IPS DF 4.7 (cell line): ENCODE data around the gene C1QTNF12.

Source experiments
- DNase-seq: peaks from one replicate; pipeline ENCODE4 v3.0.0-alpha.2; 2013; ENCODE audit warnings: low spot score; ENCODE audit errors: extremely low read depth

The C1QTNF12 gene

GRCh38 chr1:1246577-1247340 lies at the start of gene C1QTNF12:
C1QTNF12 (minus strand) TSS chr1:1246722; CDS start chr1:1246690, 32 bp downstream.
- no peak for DNase-seq

GRCh38 chr1:1295154-1295923 lies 48.8 kb upstream of the C1QTNF12 start:
- no peak for DNase-seq

DNA sequence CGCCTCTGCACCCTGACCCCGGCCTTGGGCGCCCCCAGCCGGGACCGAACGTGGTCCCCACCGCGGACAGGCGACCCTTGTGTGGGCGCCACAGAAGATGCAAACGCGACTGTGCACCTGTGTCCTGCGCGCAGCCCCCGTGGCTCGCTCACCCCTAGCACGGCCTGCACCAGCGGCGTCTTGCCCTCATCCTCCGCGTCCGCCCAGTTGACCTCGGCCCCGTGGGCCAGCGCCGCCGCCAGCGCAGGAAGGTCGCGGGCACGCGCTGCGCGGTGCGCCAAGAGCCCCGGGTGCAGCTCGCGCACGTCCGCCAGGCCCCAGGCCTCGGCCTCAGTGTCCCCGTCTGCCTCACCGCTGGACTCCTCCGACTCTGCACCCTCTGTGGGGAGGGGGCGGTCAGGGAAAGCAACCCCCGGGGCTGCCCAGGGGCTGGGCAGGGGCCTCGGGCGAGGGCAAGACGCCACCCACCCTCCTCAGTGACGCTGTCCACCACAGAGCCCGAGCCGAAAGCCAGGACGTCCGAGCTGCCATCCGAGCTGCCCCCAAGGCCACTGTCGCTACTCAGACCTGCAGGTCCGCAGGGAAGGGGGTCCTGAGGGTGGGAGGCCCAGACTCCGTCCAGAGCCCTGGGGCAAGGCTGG lies 47.8 kb upstream of the C1QTNF12 start:
- no peak for DNase-seq

- DNase-seq: no peak
These were observed 47.0 kb upstream of the C1QTNF12 start for GRCh38 chr1:1293263-1294249.

DNA sequence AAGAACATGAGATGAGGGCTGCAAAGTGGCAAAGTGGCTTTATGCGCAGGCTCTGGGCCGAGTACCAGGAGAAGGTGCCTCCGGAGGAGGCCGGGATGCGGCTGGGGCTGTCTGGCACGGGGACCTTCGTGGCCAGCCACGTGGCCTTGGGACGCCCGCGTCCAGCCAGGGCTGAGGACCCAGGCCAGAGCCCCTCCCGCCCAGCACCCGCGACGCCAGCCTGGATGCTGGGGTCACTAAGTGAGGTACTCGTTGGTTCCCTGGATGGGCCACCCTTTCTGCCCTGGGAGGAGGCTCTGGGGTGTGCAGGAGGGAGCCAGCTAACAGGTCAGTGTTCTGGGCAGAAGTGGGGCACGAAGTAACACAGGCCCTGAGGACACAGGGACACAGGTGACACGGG lies 46.3 kb upstream of the C1QTNF12 start:
- DNase-seq: no peak

GRCh38 chr1:1292442-1292779 lies 45.9 kb upstream of the C1QTNF12 start:
- no peak for DNase-seq

DNA sequence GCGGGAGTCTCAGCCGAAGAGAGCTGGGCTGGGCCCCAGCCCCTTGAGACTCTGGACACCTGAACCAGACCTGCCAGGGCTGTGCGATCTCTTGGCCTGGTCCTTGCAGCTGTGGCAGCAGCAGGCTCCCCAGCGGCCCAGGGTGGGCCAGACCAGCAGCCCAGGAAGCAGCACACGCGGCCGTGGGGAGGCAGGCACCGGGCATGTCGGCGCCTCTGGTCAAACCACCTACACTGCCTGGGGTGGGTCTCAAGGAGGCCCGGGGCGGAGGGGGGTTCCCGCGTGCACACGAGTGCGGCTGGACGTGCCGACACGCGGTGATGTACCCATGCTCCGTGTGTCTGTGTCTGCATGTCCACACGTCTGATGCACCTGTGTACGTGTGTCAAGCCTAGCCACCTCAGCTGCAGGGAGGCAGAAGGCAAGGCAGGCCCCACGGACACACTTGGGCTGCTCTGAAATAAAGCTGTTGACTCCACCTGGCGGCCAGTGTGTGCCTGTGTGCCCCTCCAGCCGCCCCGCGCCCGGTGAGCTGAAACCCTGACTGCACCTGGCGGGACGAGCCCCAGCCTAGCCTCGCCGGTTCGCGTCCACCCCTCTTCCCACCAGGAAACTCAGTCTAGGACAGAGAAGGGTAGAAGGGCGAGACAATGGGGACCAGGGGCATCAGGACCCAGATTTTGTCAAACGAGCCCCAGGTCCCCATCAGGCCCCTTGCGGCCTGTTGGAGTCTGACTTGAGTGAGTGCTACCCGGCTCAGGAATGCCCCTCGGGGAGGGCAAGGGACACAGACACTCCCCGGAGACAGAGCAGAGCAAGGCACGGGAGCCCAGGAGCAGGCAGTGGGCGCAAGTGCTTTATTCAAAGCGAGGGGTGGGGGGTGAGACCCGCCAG lies 45.3 kb upstream of the C1QTNF12 start:
- DNase-seq: no peak

- no peak for DNase-seq
These were observed 44.6 kb upstream of the C1QTNF12 start for GRCh38 chr1:1291023-1291528.

DNA sequence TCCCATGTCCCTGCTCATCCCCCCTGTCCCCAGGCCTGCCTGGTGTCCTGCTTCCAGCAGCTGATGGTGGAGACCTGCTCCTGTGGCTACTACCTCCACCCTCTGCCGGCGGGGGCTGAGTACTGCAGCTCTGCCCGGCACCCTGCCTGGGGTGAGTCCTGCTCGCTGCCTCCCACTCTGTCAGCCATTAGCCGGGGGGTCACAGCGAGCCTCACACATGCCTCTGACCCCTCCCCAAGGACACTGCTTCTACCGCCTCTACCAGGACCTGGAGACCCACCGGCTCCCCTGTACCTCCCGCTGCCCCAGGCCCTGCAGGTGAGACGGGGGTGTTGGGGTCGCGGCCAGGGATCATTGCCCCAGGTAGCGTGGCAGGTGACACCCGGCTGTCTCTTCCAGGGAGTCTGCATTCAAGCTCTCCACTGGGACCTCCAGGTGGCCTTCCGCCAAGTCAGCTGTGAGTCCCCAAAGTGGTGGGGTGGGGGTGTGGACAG lies 43.8 kb upstream of the C1QTNF12 start:
- no peak for DNase-seq

DNA sequence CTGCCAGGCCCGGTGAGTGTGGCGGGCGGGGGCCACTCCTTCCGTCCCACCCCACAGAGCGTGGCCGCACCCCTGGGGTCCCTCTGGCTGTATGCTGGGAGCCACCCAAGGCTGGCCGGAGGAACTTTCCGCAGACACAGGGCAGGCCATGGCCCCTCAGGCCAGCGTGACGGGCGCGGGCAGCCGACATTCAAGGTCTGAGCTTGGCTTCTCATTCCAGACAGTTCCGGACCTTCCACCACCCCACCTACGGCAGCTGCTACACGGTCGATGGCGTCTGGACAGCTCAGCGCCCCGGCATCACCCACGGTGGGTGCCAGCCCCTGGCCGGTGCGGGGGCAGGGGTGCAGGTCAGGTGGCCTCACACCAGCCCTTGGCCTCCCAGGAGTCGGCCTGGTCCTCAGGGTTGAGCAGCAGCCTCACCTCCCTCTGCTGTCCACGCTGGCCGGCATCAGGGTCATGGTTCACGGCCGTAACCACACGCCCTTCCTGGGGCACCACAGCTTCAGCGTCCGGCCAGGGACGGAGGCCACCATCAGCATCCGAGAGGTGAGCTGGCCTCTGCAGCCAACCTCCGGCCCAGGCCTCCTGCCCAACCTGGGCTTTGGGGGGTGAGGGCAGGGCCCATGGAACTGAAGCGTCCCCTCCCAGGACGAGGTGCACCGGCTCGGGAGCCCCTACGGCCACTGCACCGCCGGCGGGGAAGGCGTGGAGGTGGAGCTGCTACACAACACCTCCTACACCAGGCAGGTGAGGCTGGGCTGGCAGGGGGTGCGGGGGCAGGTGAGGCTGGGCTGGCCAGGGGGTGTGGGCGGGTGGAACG lies 41.0 kb upstream of the C1QTNF12 start:
- no peak for DNase-seq

GRCh38 chr1:1286313-1287261 lies 40.1 kb upstream of the C1QTNF12 start:
- DNase-seq: no peak

GRCh38 chr1:1285611-1286311 lies 39.2 kb upstream of the C1QTNF12 start:
- DNase-seq: no peak

- DNase-seq: no peak
These were observed 38.6 kb upstream of the C1QTNF12 start for GRCh38 chr1:1285102-1285571.

DNA sequence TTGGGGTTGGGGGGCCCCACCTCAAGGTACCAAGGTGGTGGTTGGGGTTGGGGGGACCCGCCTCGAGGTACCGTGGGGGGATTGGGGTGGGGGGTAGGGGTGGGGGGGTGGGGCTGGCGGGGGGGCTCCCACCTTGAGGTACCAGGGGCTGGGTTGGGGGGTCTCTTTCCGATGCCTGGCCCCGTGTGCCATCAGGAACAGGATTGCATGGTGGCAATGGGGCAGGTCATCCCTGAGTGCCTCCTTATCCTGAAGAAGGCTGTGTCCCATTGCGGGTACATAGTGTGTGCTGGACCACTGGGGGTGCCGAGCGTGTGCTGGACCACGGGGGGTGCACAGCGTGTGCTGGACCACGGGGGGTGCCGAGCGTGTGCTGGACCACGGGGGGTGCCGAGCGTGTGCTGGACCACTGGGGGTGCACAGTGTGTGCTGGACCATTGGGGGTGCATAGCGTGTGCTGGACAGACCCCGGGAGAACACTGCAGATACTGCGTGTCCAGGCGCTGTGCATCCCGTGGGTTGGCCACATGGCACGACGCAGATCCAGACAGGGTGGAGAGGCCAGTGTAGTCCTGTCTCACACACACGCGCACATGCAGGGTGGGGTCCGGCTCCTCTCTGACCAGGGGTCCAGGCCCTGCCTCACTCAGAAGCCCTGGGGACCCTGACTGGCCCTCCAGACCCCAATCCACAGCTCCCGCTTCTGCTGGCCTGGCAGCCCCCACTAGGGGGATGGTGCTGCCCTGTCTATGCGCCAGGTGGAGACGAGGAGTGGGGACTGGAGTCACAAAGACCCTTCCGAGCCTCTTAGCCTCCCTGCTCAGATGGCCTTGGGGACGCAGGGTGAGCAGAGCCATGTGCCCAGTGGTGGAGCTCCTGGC lies 37.9 kb upstream of the C1QTNF12 start:
- no peak for DNase-seq

GRCh38 chr1:1283821-1284220 lies 37.3 kb upstream of the C1QTNF12 start:
- no peak for DNase-seq

- no peak for DNase-seq
These were observed 36.5 kb upstream of the C1QTNF12 start for GRCh38 chr1:1282998-1283397.
